ENCODE data around the gene HUWE1. TPM values are rescaled to one million over a fixed set of nuclear protein-coding genes. Genes with fewer than 3 reads are reported as not detected.
A peak's percentile ranks its signal among the peaks of the same experiment; 100 is the strongest.

Gene HUWE1
- total and polyA plus RNA-seq, 2 of the 13 experiments (the other 11 are each of a cell fraction or from before 2014, with no cell fraction given), result 63.2 to 68.1 TPM

GRCh38 chrX:53686151-53686885 is at the start of gene HUWE1 (continued):
- TF ChIP-seq ZNF572 (CRISPR knock-in tag; IDR thresholded peaks at IDR 0.05) (no peak), TBP (CRISPR knock-in tag; IDR thresholded peaks at IDR 0.05) (no peak), ZNF354B (CRISPR knock-in tag; IDR thresholded peaks at IDR 0.05) (no peak), ONECUT2 (CRISPR knock-in tag; IDR thresholded peaks at IDR 0.05) (no peak), ISL2 (CRISPR knock-in tag; IDR thresholded peaks at IDR 0.05) (no peak), ZFYVE20 (CRISPR knock-in tag; IDR thresholded peaks at IDR 0.05; ENCODE audit: borderline replicate concordance, low read depth) (no peak), ZNF616 (CRISPR knock-in tag; IDR thresholded peaks at IDR 0.05; ENCODE audit: low read depth) (no peak), MYPOP (CRISPR knock-in tag; IDR thresholded peaks at IDR 0.05) (no peak), ELF1 (CRISPR knock-in tag; IDR thresholded peaks at IDR 0.05) (no peak), HMGXB4 (CRISPR knock-in tag; IDR thresholded peaks at IDR 0.05; ENCODE audit: borderline replicate concordance in 1 of 2, low read depth in 1 of 2) (peak in 1 of 2 experiments; percentile 57; a peak in 1 of 4 replicates), EP300 (IDR thresholded peaks at IDR 0.05; ENCODE audit: low read depth in 2 of 2, low read length in 2 of 2) (no peak), EP300 (CRISPR knock-in tag; IDR thresholded peaks at IDR 0.05; ENCODE audit: borderline replicate concordance) (no peak), ZNF263 (CRISPR knock-in tag; IDR thresholded peaks at IDR 0.05) (no peak), MXI1 (IDR thresholded peaks at IDR 0.05; ENCODE audit: borderline replicate concordance, low read depth, low read length) (no peak; the same call in 2 of the 3 replicates)
- TF ChIP-seq, protein P1, sequence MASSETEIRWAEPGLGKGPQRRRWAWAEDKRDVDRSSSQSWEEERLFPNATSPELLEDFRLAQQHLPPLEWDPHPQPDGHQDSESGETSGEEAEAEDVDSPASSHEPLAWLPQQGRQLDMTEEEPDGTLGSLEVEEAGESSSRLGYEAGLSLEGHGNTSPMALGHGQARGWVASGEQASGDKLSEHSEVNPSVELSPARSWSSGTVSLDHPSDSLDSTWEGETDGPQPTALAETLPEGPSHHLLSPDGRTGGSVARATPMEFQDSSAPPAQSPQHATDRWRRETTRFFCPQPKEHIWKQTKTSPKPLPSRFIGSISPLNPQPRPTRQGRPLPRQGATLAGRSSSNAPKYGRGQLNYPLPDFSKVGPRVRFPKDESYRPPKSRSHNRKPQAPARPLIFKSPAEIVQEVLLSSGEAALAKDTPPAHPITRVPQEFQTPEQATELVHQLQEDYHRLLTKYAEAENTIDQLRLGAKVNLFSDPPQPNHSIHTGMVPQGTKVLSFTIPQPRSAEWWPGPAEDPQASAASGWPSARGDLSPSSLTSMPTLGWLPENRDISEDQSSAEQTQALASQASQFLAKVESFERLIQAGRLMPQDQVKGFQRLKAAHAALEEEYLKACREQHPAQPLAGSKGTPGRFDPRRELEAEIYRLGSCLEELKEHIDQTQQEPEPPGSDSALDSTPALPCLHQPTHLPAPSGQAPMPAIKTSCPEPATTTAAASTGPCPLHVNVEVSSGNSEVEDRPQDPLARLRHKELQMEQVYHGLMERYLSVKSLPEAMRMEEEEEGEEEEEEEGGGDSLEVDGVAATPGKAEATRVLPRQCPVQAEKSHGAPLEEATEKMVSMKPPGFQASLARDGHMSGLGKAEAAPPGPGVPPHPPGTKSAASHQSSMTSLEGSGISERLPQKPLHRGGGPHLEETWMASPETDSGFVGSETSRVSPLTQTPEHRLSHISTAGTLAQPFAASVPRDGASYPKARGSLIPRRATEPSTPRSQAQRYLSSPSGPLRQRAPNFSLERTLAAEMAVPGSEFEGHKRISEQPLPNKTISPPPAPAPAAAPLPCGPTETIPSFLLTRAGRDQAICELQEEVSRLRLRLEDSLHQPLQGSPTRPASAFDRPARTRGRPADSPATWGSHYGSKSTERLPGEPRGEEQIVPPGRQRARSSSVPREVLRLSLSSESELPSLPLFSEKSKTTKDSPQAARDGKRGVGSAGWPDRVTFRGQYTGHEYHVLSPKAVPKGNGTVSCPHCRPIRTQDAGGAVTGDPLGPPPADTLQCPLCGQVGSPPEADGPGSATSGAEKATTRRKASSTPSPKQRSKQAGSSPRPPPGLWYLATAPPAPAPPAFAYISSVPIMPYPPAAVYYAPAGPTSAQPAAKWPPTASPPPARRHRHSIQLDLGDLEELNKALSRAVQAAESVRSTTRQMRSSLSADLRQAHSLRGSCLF (CRISPR knock-in tag; IDR thresholded peaks at IDR 0.05; ENCODE audit: borderline replicate concordance), result no peak
- TF ChIP-seq, protein P2, sequence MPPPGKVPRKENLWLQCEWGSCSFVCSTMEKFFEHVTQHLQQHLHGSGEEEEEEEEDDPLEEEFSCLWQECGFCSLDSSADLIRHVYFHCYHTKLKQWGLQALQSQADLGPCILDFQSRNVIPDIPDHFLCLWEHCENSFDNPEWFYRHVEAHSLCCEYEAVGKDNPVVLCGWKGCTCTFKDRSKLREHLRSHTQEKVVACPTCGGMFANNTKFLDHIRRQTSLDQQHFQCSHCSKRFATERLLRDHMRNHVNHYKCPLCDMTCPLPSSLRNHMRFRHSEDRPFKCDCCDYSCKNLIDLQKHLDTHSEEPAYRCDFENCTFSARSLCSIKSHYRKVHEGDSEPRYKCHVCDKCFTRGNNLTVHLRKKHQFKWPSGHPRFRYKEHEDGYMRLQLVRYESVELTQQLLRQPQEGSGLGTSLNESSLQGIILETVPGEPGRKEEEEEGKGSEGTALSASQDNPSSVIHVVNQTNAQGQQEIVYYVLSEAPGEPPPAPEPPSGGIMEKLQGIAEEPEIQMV (CRISPR knock-in tag; IDR thresholded peaks at IDR 0.05; ENCODE audit: low read depth), result no peak
